Kidney capillary endothelial cell (primary cell): ENCODE results near the gene SNRNP25.

Source experiments
- DNase-seq: peaks from one replicate; pipeline ENCODE4 v3.0.0-alpha.2; 2018; ENCODE audit warnings: low spot score

Gene SNRNP25

GRCh38 chr16:63998-64913 lies 10.6 kb downstream of the SNRNP25 start:
- no peak for DNase-seq

- DNase-seq, result no peak
Measured at GRCh38 chr16:64914-65255, 11.3 kb downstream of the SNRNP25 start.

GRCh38 chr16:65745-66144 lies 12.1 kb downstream of the SNRNP25 start:
- DNase-seq, result no peak

- DNase-seq, result no peak
Measured at GRCh38 chr16:66309-67182, 12.9 kb downstream of the SNRNP25 start.

- DNase-seq, result no peak
Measured at GRCh38 chr16:67183-67791, 13.7 kb downstream of the SNRNP25 start.

GRCh38 chr16:67884-68789 lies 14.5 kb downstream of the SNRNP25 start:
- DNase-seq, result no peak

GRCh38 chr16:69181-69580 lies 15.6 kb downstream of the SNRNP25 start:
- no peak for DNase-seq

GRCh38 chr16:71210-71539 lies 17.5 kb downstream of the SNRNP25 start:
- DNase-seq, result no peak

GRCh38 chr16:71540-72401 lies 18.1 kb downstream of the SNRNP25 start:
- no peak for DNase-seq

GRCh38 chr16:72561-73548 lies 19.2 kb downstream of the SNRNP25 start, which contains the start of gene RHBDF1:
Gene RHBDF1, minus strand, starts transcription at chr16:72631. Its CDS starts 7,616 bp downstream, at chr16:65015.
- DNase-seq, result no peak

- no peak for DNase-seq
Measured at GRCh38 chr16:74051-74746, 20.6 kb downstream of the SNRNP25 start.

GRCh38 chr16:74747-75334 lies 21.2 kb downstream of the SNRNP25 start:
- no peak for DNase-seq

- no peak for DNase-seq
Measured at GRCh38 chr16:75580-76501, 22.2 kb downstream of the SNRNP25 start.

GRCh38 chr16:76535-77272 lies 23.1 kb downstream of the SNRNP25 start:
- peak; percentile 91 for DNase-seq

GRCh38 chr16:77273-77806 lies 23.7 kb downstream of the SNRNP25 start:
- no peak for DNase-seq

- DNase-seq, result no peak
Measured at GRCh38 chr16:77807-78443, 24.3 kb downstream of the SNRNP25 start, which contains the start of gene MPG. Gene MPG, plus strand, starts transcription at chr16:78225. Its CDS starts 85 bp downstream, at chr16:78310.
